Naive thymus-derived CD8-positive, alpha-beta T cell (primary cell): ENCODE measurements around the gene SGK1. TPM values are rescaled to one million over a fixed set of nuclear protein-coding genes. Genes with fewer than 3 reads are reported as not detected.
"Not testable (repeated sequence)": the region's sequence is repeated elsewhere in the genome, so short reads cannot be mapped to it uniquely, and the experiment has no call there.

Experiments
- ATAC-seq, 2 donors: fragments of 150-1000 bp; cut with Tn5 transposase in 1 of 2; sonication (Bioruptor Pico), chemical (Tn5 transposase) in 1 of 2; 1 replicate in 1 of 2; 2 replicates in 1 of 2; pipeline ENCODE4 v1.10.0; 2021; ENCODE audit warnings: mild to moderate bottlenecking in 2 of 2, moderate library complexity in 2 of 2
- POLR2A ChIA-PET: fragments of 350-600 bp; sonication (Branson Sonifier 250); formaldehyde crosslinking; loops from one replicate; lab custom pipeline; 2021; ENCODE audit warnings: antibody characterized with exemption; lab: Charles Lee
- DNase-seq, 10 donors: peaks; one replicate each; pipeline versions ENCODE4 v3.0.0 to v3.0.0-alpha.2; 2020 to 2022
- H3K27ac Mint-ChIP-seq, 10 donors: one replicate each; pipeline ENCODE4 v1.8.0; 2020 to 2022; ENCODE audit warnings: mild to moderate bottlenecking in 10 of 10, mixed read lengths in 10 of 10, moderate library complexity in 4 of 10, inconsistent platforms in 1 of 10
- H3K27me3 Mint-ChIP-seq, 5 donors: one replicate each; pipeline ENCODE4 v1.8.0; 2021 to 2022; ENCODE audit warnings: mixed read lengths in 5 of 5
- H3K36me3 Mint-ChIP-seq, 3 donors: one replicate each; pipeline ENCODE4 v1.8.0; 2020 to 2022; ENCODE audit warnings: mixed read lengths in 3 of 3, mild to moderate bottlenecking in 2 of 3, inconsistent platforms in 1 of 3
- H3K4me1 Mint-ChIP-seq, 4 donors: one replicate each; pipeline ENCODE4 v1.8.0; 2021 to 2022; ENCODE audit warnings: mixed read lengths in 4 of 4
- H3K4me3 Mint-ChIP-seq, 10 donors: one replicate each; pipeline ENCODE4 v1.8.0; 2020 to 2022; ENCODE audit warnings: mild to moderate bottlenecking in 10 of 10, mixed read lengths in 10 of 10, moderate library complexity in 6 of 10, inconsistent platforms in 1 of 10
- H3K9me3 Mint-ChIP-seq, 9 donors: one replicate each; pipeline ENCODE4 v1.8.0; 2020 to 2022; ENCODE audit warnings: mixed read lengths in 9 of 9, mild to moderate bottlenecking in 3 of 9, inconsistent platforms in 1 of 9, moderate library complexity in 1 of 9
- polyA plus RNA-seq, 3 donors: library from polyadenylated mRNA; unstranded; fragments of 300-500 nt; fragmentation: Illumina TruSeq; gene quantifications; one replicate each; pipeline ENCODE4 v1.2.3, GENCODE V29; 2021
- total RNA-seq, 8 experiments: library from RNA in 2 of 8; stranded (reverse) in 2 of 8; gene quantifications; one replicate each; pipeline ENCODE4 v1.2.3 and lab custom pipeline; 2021 to 2026

SGK1 gene
- total and polyA plus RNA-seq, 5 experiments from 2014 or later: 3.7 to 23.5 (median 9.0) TPM

DNA sequence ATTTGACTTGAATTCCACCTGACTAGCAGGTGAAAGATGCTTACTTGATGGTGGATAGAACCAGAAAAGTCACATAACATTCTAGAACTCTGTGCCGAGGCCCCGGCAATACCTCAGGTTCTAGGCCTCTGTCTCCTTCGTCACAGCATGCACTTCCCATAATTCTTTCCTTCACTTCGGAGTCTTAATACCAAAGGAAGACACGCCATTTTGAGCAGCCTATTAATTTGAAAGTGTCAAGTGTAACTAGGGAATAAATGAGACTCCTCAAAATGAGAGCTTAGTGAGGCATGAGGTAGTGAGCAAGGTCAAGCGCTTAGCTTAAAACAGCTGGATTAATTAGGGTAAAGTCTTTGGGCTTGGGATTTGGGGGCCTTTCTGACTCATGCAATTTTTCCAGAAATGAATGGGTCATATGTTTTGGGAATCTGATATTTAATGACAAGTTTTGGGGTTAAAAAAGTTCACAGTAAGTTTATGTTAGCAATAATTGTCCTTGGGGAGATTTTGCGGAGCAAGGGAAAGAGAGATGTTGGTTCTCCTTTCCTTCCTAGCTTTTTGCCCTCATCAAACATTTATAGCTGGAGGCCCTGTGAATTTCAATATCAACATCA, 29.1 kb upstream of the SGK1 start:
- no peaks in the 10 kb centered on the region for H3K27me3 Mint-ChIP-seq
- DNase-seq (no peak), ATAC-seq (no peak)
- POLR2A ChIA-PET: interaction anchor here (0.5 kb wide), 1 partner anchor 78 kb away, joined by 6 read pairs; no protein-coding TSS in a partner anchor
- no peak overlapping the region for H3K27ac Mint-ChIP-seq
- no peaks in the 10 kb centered on the region for H3K9me3 Mint-ChIP-seq
- H3K4me3 Mint-ChIP-seq: no peak overlapping the region
- H3K36me3 Mint-ChIP-seq: no peaks in the 10 kb centered on the region
- peaks cover 15 to 23% (median 20%) of the 10 kb centered on the region in 4 donors for H3K4me1 Mint-ChIP-seq

DNA sequence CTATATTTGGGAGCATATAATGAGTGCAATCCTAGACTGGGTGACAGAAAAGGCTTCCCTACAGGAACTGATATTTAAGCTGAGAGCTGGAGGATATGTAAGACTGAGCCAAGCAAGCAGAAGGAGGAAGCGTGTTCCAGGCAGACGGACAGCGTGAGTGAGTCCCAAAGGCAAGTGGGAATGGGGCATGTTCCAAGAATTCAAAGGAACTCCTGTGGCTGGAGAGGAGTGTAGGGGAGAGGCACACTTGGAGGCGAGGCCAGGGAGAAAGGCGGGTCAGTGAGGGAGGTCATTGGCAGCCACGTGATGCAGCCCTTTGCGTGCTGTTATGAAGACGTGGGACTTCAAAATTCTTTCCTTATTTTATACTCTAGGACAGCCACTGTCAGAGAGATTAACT, 27.9 kb upstream of the SGK1 start:
- H3K27me3 Mint-ChIP-seq: no peaks in the 10 kb centered on the region
- no peak for DNase-seq
- ATAC-seq: no peak
- H3K36me3 Mint-ChIP-seq: no peaks in the 10 kb centered on the region
- H3K4me1 Mint-ChIP-seq: peaks cover 7 to 13% (median 12%) of the 10 kb centered on the region in 4 donors
- no peak overlapping the region for H3K4me3 Mint-ChIP-seq
- peak overlapping the region in 1 of 10 donors; percentile 3 for H3K27ac Mint-ChIP-seq
- H3K9me3 Mint-ChIP-seq: no peaks in the 10 kb centered on the region
- POLR2A ChIA-PET: no interaction called here

DNA sequence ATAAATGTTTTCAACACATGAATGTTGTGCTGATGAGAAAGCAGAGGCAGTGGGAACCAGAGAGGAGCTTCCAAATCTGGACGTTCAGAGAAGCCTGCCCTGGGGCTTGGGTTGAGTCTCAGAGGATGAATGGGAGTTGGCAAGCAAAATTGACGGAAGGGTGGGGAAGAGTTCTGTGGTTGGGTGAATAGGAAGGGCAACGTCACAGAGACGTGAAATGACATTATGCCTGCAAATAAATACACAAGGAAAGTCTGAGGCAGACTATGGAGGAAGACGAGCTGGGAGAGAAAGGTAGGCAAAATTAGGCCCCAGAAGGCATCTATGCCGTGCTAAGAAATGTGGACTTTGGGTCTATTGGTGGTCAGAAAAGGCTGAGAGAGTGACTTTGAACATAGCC, 25.2 kb upstream of the SGK1 start:
- H3K36me3 Mint-ChIP-seq: no peaks in the 10 kb centered on the region
- DNase-seq: no peak
- POLR2A ChIA-PET: no interaction called here
- H3K27ac Mint-ChIP-seq: peak overlapping the region in 1 of 10 donors; percentile 15
- peaks cover 12 to 18% (median 14%) of the 10 kb centered on the region in 4 donors for H3K4me1 Mint-ChIP-seq
- H3K27me3 Mint-ChIP-seq: no peaks in the 10 kb centered on the region
- no peak for ATAC-seq
- no peak overlapping the region for H3K4me3 Mint-ChIP-seq
- H3K9me3 Mint-ChIP-seq: no peaks in the 10 kb centered on the region

DNA sequence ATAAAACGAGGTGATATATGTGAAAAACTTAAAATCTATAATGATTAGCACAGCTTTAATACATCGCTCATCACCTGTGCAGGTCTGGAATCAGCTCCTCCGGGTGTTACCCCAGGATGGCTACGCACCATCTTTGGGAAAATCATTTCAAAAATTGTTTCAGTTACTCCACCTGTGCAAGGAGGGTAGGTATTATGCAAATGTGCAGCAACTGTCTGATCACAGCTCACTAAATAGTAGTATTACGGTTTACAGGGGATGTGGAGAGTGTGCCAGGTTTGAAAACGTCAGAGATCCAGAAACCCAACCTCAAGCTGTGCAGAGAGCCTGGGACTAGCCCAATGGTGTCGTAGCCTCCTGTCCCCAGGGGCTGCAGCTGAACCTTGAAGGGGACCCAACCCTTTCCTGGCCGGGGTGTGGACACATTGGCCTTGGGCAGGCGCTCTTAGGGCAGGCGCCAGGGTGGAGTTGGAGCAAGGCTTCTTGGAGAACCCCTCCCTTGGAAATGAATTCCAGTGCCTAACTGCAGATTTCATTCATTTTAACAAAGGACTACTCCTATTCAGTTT, 24.2 kb upstream of the SGK1 start:
- no peak for DNase-seq
- POLR2A ChIA-PET: no interaction called here
- no peaks in the 10 kb centered on the region for H3K27me3 Mint-ChIP-seq
- H3K36me3 Mint-ChIP-seq: no peaks in the 10 kb centered on the region
- H3K27ac Mint-ChIP-seq: peak overlapping the region in 2 of 10 donors; percentile 3 to 66
- H3K4me1 Mint-ChIP-seq: peaks cover 14 to 20% (median 19%) of the 10 kb centered on the region in 4 donors
- H3K4me3 Mint-ChIP-seq: no peak overlapping the region
- no peaks in the 10 kb centered on the region for H3K9me3 Mint-ChIP-seq
- no peak for ATAC-seq

DNA sequence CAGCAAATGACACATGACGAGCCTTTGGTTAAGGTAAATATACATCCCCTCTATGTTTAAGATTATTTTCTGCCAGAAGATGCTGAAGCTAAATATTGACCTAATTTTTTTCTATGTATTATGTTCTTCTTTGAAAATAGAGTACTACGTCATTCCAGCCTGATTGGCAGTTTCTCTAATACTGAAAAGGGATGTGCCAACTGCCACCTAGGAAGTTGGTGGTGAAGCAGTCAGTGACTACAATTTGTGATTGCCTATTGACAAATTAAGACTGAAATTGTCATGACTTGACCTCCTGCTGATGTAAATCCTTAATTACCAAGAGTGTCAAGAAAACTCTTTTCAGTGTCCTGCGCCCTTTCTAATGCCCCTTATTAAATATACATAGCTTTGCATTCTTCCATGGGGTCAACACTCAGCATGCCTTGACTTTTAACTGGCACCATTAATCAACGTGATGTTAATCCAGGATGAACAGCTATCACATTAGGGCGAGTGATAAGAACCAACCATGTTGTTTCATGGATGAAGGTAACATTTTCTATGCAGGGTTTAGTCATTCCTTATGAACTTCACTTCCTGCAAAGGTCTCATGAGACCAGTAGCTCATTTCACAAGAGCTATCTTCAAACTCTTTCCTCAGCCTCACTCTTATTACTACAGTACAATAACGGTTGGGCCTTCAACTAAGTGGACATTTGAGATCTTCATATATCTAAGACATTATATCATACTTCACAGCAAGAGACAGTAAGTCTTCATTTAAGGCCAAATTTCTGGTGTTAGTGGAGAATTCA, 22.5 kb upstream of the SGK1 start:
- no peak for DNase-seq
- Mint-ChIP-seq H3K27me3 (no peaks in the 10 kb centered on the region), H3K27ac (peak overlapping the region in 2 of 10 donors; percentile 20 to 23), H3K4me3 (no peak overlapping the region), H3K36me3 (no peaks in the 10 kb centered on the region), H3K4me1 (peaks cover 5 to 12% (median 7%) of the 10 kb centered on the region in 4 donors), H3K9me3 (no peaks in the 10 kb centered on the region)
- POLR2A ChIA-PET: interaction anchor here (1.5 kb wide), 1 partner anchor 10 kb away, joined by 3 read pairs; no protein-coding TSS in a partner anchor
- ATAC-seq: no peak

DNA sequence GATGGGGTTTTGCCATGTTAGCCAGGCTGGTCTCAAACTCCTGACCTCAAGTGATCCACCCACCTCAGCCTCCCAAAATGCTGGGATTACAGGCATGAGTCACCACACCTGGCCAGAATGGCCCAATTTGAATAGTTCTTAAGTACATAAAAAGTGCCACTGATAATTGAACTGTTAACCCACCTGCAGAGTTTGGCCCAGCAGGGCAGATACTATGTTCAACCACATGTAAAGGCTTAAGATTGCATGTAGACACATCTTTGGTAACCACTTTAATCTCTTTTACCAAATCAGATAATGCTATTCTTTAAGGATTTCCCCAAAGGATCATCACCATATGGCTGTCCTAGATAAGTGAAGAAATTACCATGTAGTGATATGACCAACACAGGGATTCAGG, 21.3 kb upstream of the SGK1 start:
- H3K27ac Mint-ChIP-seq: peak overlapping the region in 2 of 10 donors; percentile 2 to 20
- POLR2A ChIA-PET: no interaction called here
- DNase-seq: no peak
- H3K9me3 Mint-ChIP-seq: no peaks in the 10 kb centered on the region
- H3K4me3 Mint-ChIP-seq: no peak overlapping the region
- ATAC-seq: no peak
- H3K4me1 Mint-ChIP-seq: peaks cover 5 to 12% (median 7%) of the 10 kb centered on the region in 4 donors
- H3K27me3 Mint-ChIP-seq: no peaks in the 10 kb centered on the region
- H3K36me3 Mint-ChIP-seq: no peaks in the 10 kb centered on the region

DNA sequence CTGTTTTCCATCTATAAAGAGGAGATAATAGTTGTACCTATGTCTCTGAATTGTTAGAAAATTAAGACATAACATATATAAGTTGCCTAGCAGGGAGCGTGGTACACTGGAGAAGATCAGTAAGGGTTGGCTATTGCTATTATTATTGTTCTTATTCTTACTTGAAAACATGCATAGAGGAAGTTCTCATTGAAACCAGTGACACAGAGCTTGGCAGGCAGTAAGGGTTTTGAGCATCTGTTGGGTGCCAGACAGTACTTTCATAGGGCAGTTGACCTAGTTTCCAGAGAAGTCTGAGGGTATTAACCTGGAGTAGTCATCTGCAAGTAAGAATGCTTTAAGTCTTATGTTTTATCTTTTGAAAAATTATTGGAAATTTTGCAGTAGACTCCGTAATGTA, 13.3 kb upstream of the SGK1 start:
- Mint-ChIP-seq H3K4me1 (peaks cover 0 to 17% (median 1%) of the 10 kb centered on the region in 4 donors), H3K27me3 (no peaks in the 10 kb centered on the region), H3K4me3 (no peak overlapping the region), H3K36me3 (no peaks in the 10 kb centered on the region), H3K9me3 (peaks cover 0 to 6% (median 0%) of the 10 kb centered on the region in 9 donors), H3K27ac (no peak overlapping the region)
- POLR2A ChIA-PET: no interaction called here
- ATAC-seq: no peak
- no peak for DNase-seq

DNA sequence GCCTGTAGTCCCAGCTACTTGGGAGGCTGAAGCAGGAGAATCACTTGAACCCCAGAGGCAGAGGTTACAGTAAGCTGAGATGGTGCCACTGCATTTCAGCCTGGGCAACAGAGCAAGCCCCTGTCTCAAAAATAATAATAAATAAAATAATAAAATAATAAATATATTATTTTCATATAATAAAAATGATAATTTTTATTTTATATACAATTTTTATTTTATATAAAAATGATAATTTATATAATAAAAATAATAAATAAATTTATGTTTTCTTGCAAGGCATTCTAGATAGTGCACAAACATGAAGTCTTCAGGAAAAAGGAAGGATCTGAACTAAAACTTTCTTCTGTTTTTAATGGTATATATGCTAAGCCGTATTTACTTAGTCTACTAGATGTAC, 12.6 kb upstream of the SGK1 start:
- POLR2A ChIA-PET: no interaction called here
- Mint-ChIP-seq H3K4me1 (peaks cover 0 to 17% (median 1%) of the 10 kb centered on the region in 4 donors), H3K27me3 (no peaks in the 10 kb centered on the region), H3K4me3 (no peak overlapping the region), H3K36me3 (no peaks in the 10 kb centered on the region), H3K27ac (no peak overlapping the region), H3K9me3 (peaks cover 0 to 9% (median 4%) of the 10 kb centered on the region in 9 donors)
- DNase-seq: no peak
- no peak for ATAC-seq

DNA sequence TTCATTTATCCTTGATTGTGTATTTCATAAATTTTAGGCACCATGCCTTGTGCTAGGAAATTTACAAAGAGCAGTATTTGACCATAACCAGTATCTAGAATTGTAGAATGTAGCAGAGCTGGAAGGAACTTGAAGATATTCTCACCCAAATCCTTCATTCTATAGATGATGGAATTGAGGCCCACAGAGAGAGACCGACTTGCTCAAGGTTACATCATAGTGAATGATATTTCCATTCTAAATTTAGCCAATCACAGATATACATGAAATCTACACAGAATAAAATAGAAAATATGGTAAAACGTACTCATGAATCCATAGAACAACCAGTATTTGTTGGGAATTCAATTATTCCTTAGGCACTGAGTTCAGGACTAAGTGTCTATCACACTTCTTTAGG, 10.9 kb upstream of the SGK1 start:
- POLR2A ChIA-PET: no interaction called here
- no peak overlapping the region for H3K4me3 Mint-ChIP-seq
- H3K4me1 Mint-ChIP-seq: peaks cover 0 to 17% (median 1%) of the 10 kb centered on the region in 4 donors
- H3K27me3 Mint-ChIP-seq: no peaks in the 10 kb centered on the region
- no peak for DNase-seq
- H3K27ac Mint-ChIP-seq: peak overlapping the region in 1 of 10 donors; percentile 20
- H3K36me3 Mint-ChIP-seq: peaks cover 0 to 5% (median 0%) of the 10 kb centered on the region in 3 donors
- peaks cover 0 to 12% (median 6%) of the 10 kb centered on the region in 9 donors for H3K9me3 Mint-ChIP-seq
- ATAC-seq: no peak

DNA sequence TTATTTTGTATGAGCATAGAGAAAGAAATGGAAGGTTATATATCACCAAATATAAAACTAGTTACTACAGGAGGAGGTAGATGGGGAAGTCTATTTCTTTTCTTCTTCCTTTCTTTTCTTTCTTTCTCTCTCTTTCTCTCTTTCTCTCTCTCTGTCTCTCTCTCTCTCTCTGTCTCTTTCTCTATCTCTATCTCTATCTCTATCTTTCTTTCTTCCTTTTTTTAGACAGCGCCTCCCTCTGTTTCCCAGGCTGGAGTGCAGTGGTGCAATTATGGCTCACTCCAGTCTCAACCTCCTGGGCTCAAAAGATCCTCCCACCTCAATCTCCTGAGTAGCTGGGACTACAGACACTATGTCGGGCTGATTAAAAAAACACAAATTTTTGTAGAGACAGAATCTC, 10.2 kb upstream of the SGK1 start:
- POLR2A ChIA-PET: no interaction called here
- no peaks in the 10 kb centered on the region for H3K27me3 Mint-ChIP-seq
- H3K36me3 Mint-ChIP-seq: peaks cover 0 to 5% (median 0%) of the 10 kb centered on the region in 3 donors
- no peak overlapping the region for H3K4me3 Mint-ChIP-seq
- H3K27ac Mint-ChIP-seq: peak overlapping the region in 1 of 10 donors; percentile 21
- DNase-seq (no peak), ATAC-seq (no peak)
- H3K9me3 Mint-ChIP-seq: peaks cover 0 to 12% (median 6%) of the 10 kb centered on the region in 9 donors
- H3K4me1 Mint-ChIP-seq: peaks cover 0 to 17% (median 1%) of the 10 kb centered on the region in 4 donors

DNA sequence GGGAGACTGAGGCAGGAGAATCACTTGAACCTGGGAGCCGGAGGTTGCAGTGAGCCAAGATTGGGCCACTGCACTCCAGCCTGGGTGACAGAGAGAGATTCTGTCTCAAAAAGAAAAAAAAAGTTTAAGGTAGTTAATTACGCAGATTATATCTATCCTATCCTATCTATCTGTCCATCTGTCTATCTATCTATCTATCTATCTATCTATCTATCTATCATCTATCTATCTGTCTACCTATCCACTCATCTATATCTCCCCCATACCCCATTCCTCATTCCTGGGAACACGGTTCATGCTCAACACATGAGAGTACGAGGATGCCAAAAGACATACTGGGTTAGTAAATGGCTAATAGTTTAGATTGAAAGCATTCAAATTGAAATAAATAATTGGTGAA, 8.3 kb upstream of the SGK1 start:
- H3K4me3 Mint-ChIP-seq, H3K4me1 Mint-ChIP-seq, DNase-seq, ATAC-seq, H3K36me3 Mint-ChIP-seq, POLR2A ChIA-PET, H3K27ac Mint-ChIP-seq, H3K27me3 Mint-ChIP-seq: not testable (repeated sequence)
- peaks cover 0 to 12% (median 6%) of the 10 kb centered on the region in 9 donors for H3K9me3 Mint-ChIP-seq

DNA sequence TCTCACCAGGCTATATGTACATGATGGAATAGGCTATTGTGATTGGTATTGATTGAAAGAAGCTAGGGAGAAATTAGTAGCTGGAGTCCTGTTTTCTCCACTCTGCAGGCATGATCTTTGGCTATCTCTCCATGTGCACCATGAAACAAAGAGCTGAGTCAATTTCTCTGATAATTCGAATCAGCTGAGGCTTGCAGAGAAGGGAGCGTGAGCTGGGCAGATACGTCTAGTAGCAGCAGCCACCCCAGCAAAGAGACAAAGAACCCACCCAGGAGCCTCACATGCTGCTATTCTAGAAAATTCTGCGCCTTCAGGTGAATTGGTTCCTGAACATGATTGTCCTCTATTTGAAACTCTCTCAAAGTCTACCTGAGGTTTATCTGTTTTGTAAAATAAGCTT, 6.9 kb upstream of the SGK1 start:
- peaks cover 0 to 12% (median 6%) of the 10 kb centered on the region in 9 donors for H3K9me3 Mint-ChIP-seq

DNA sequence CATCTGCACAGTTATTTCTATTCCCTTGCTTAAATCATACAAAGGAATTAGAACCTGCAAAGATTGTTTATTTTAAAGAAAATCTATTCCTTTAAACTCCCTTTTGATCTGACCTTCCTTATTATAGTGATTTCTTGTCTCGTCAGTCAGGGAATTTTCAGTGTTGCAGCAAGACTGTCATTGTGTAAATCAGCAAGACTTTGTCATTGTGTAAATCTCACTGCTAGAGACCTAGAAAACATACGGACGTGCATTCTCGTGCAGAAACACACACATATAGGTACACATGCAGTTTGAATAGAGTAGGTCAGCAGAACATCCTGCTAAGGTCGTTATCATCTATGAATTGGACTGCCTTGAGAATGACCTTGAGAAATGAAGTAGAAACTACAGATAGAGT, 6.2 kb upstream of the SGK1 start:
- Mint-ChIP-seq H3K4me1 (peaks cover 0 to 7% (median 1%) of the 10 kb centered on the region in 4 donors), H3K27me3 (peaks cover 0 to 2% (median 0%) of the 10 kb centered on the region in 5 donors), H3K27ac (no peak overlapping the region), H3K9me3 (peaks cover 0 to 12% (median 6%) of the 10 kb centered on the region in 9 donors), H3K36me3 (peaks cover 0 to 5% (median 0%) of the 10 kb centered on the region in 3 donors), H3K4me3 (no peak overlapping the region)
- ATAC-seq (no peak), DNase-seq (no peak)
- POLR2A ChIA-PET: no interaction called here

More for the DNA sequence above, 6.9 kb upstream of the SGK1 start:
- ATAC-seq (no peak), DNase-seq (no peak)
- Mint-ChIP-seq H3K27me3 (no peaks in the 10 kb centered on the region), H3K27ac (no peak overlapping the region), H3K4me1 (peaks cover 0 to 7% (median 1%) of the 10 kb centered on the region in 4 donors), H3K4me3 (no peak overlapping the region), H3K36me3 (peaks cover 0 to 5% (median 0%) of the 10 kb centered on the region in 3 donors)
- POLR2A ChIA-PET: no interaction called here
